NCI-H1694 treated with DMSO at 0.1 percent for 48 hours (cell line): ENCODE data around the gene COL16A1.
"Not testable (repeated sequence)": the region's sequence is repeated elsewhere in the genome, so short reads cannot be mapped to it uniquely, and the experiment has no call there.

Source experiments
- DNase-seq: peaks from one replicate; lab custom pipeline; 2025; lab: John Stamatoyannopoulos, UW

COL16A1 gene

GRCh38 chr1:31732751-31733289 is 29.0 kb upstream of the COL16A1 start:
- no peak for DNase-seq

- no peak for DNase-seq
Measured at GRCh38 chr1:31732343-31732742, 28.5 kb upstream of the COL16A1 start.

- no peak for DNase-seq
Measured at GRCh38 chr1:31731049-31731565, 27.3 kb upstream of the COL16A1 start.

- DNase-seq, result no peak
Measured at GRCh38 chr1:31730336-31731048, 26.7 kb upstream of the COL16A1 start.

GRCh38 chr1:31727849-31728248 is 24.0 kb upstream of the COL16A1 start:
- DNase-seq, result no peak

GRCh38 chr1:31727195-31727594 is 23.4 kb upstream of the COL16A1 start:
- no peak for DNase-seq

GRCh38 chr1:31726715-31727114 is 22.9 kb upstream of the COL16A1 start:
- no peak for DNase-seq

- no peak for DNase-seq
Measured at GRCh38 chr1:31725777-31726535, 22.1 kb upstream of the COL16A1 start.

GRCh38 chr1:31725134-31725533 is 21.3 kb upstream of the COL16A1 start:
- no peak for DNase-seq

GRCh38 chr1:31723828-31724359 is 20.1 kb upstream of the COL16A1 start:
- DNase-seq, result no peak

GRCh38 chr1:31718327-31718897 is 14.6 kb upstream of the COL16A1 start:
- no peak for DNase-seq

GRCh38 chr1:31717341-31717740 is 13.5 kb upstream of the COL16A1 start:
- no peak for DNase-seq

- no peak for DNase-seq
Measured at GRCh38 chr1:31715873-31716220, 12.0 kb upstream of the COL16A1 start.

- no peak for DNase-seq
Measured at GRCh38 chr1:31715087-31715872, 11.5 kb upstream of the COL16A1 start.

GRCh38 chr1:31714442-31715086 is 10.7 kb upstream of the COL16A1 start:
- no peak for DNase-seq

GRCh38 chr1:31712630-31713029 is 8.8 kb upstream of the COL16A1 start:
- DNase-seq, result no peak

- DNase-seq, result no peak
Measured at GRCh38 chr1:31712068-31712467, 8.3 kb upstream of the COL16A1 start.

- DNase-seq, result no peak
Measured at GRCh38 chr1:31708324-31708723, 4.5 kb upstream of the COL16A1 start.

GRCh38 chr1:31707711-31708110 is 3.9 kb upstream of the COL16A1 start:
- no peak for DNase-seq

- DNase-seq, result not testable (repeated sequence)
Measured at GRCh38 chr1:31707059-31707600, 3.3 kb upstream of the COL16A1 start.
